ENCODE measurements around the gene PLXNA3. TPM values are rescaled to one million over a fixed set of nuclear protein-coding genes. Genes with fewer than 3 reads are reported as not detected.

Gene PLXNA3
- total and polyA plus RNA-seq, 2 experiments from 2014 or later = 13.7 to 23.3 TPM

Other genes with a start within 250 kb of the PLXNA3 start
- not detected in 2 replicates for gene OPN1MW2, start 238.5 kb upstream of the PLXNA3 start, total RNA-seq
- gene OPN1MW2, start 238.5 kb upstream of the PLXNA3 start, polyA plus RNA-seq = not detected in 2 replicates
- not detected in 2 replicates for gene OPN1MW3, start 200.7 kb upstream of the PLXNA3 start, total RNA-seq
- not detected in 2 replicates for gene OPN1MW3, start 200.7 kb upstream of the PLXNA3 start, polyA plus RNA-seq
- gene TEX28, start 163.2 kb upstream of the PLXNA3 start, total RNA-seq = not detected in 2 replicates
- not detected in 2 replicates for gene TEX28, start 163.2 kb upstream of the PLXNA3 start, polyA plus RNA-seq
- gene TKTL1, start 162.5 kb upstream of the PLXNA3 start, total RNA-seq = not detected in 2 replicates
- not detected in 2 replicates for gene TKTL1, start 162.5 kb upstream of the PLXNA3 start, polyA plus RNA-seq
- gene FLNA, start 83.6 kb upstream of the PLXNA3 start, total RNA-seq = 405 and 447 TPM in 2 replicates
- gene FLNA, start 83.6 kb upstream of the PLXNA3 start, polyA plus RNA-seq = 250 and 341 TPM in 2 replicates
- 56.9 and 66.2 TPM in 2 replicates for gene EMD, start 79.0 kb upstream of the PLXNA3 start, total RNA-seq
- 77.7 and 91.2 TPM in 2 replicates for gene EMD, start 79.0 kb upstream of the PLXNA3 start, polyA plus RNA-seq
- 2,299 and 4,006 TPM in 2 replicates for gene RPL10, start 59.9 kb upstream of the PLXNA3 start, total RNA-seq
- 1,000 and 1,150 TPM in 2 replicates for gene RPL10, start 59.9 kb upstream of the PLXNA3 start, polyA plus RNA-seq
- 34.3 and 40.4 TPM in 2 replicates for gene DNASE1L1, start 49.0 kb upstream of the PLXNA3 start, total RNA-seq
- gene DNASE1L1, start 49.0 kb upstream of the PLXNA3 start, polyA plus RNA-seq = 24.8 and 26.1 TPM in 2 replicates
- 37.4 and 52.1 TPM in 2 replicates for gene TAFAZZIN, start 46.7 kb upstream of the PLXNA3 start, total RNA-seq
- gene TAFAZZIN, start 46.7 kb upstream of the PLXNA3 start, polyA plus RNA-seq = 59.7 and 65.0 TPM in 2 replicates
- 52.4 and 71.8 TPM in 2 replicates for gene ATP6AP1, start 29.6 kb upstream of the PLXNA3 start, total RNA-seq
- gene ATP6AP1, start 29.6 kb upstream of the PLXNA3 start, polyA plus RNA-seq = 132 and 155 TPM in 2 replicates
- gene GDI1, start 21.1 kb upstream of the PLXNA3 start, total RNA-seq = 159 and 190 TPM in 2 replicates
- 131 and 144 TPM in 2 replicates for gene GDI1, start 21.1 kb upstream of the PLXNA3 start, polyA plus RNA-seq
- gene FAM50A, start 14.1 kb upstream of the PLXNA3 start, total RNA-seq = 81.8 and 86.1 TPM in 2 replicates
- 133 and 147 TPM in 2 replicates for gene FAM50A, start 14.1 kb upstream of the PLXNA3 start, polyA plus RNA-seq
- gene LAGE3, start 21.0 kb downstream of the PLXNA3 start, total RNA-seq = 71.2 and 82.7 TPM in 2 replicates
- 63.5 and 71.4 TPM in 2 replicates for gene LAGE3, start 21.0 kb downstream of the PLXNA3 start, polyA plus RNA-seq
- 65.2 and 103 TPM in 2 replicates for gene UBL4A, start 28.3 kb downstream of the PLXNA3 start, total RNA-seq
- 53.4 and 60.7 TPM in 2 replicates for gene UBL4A, start 28.3 kb downstream of the PLXNA3 start, polyA plus RNA-seq
- gene SLC10A3, start 32.3 kb downstream of the PLXNA3 start, total RNA-seq = 31.1 and 47.3 TPM in 2 replicates
- 25.9 and 29.9 TPM in 2 replicates for gene SLC10A3, start 32.3 kb downstream of the PLXNA3 start, polyA plus RNA-seq
- gene FAM3A, start 58.0 kb downstream of the PLXNA3 start, total RNA-seq = 121 and 140 TPM in 2 replicates
- 112 and 136 TPM in 2 replicates for gene FAM3A, start 58.0 kb downstream of the PLXNA3 start, polyA plus RNA-seq
- gene G6PD, start 88.6 kb downstream of the PLXNA3 start, total RNA-seq = 30.7 and 36.0 TPM in 2 replicates
- 7.7 and 9.9 TPM in 2 replicates for gene G6PD, start 88.6 kb downstream of the PLXNA3 start, polyA plus RNA-seq
- gene IKBKG, start 89.3 kb downstream of the PLXNA3 start, total RNA-seq = 15.1 and 18.7 TPM in 2 replicates
- gene IKBKG, start 89.3 kb downstream of the PLXNA3 start, polyA plus RNA-seq = 13.6 and 23.5 TPM in 2 replicates
- gene CTAG1A, start 126.9 kb downstream of the PLXNA3 start, total RNA-seq = not detected in 2 replicates
- not detected in 2 replicates for gene CTAG1A, start 126.9 kb downstream of the PLXNA3 start, polyA plus RNA-seq
- gene CTAG1B, start 161.0 kb downstream of the PLXNA3 start, total RNA-seq = not detected in 2 replicates
- gene CTAG1B, start 161.0 kb downstream of the PLXNA3 start, polyA plus RNA-seq = not detected in 2 replicates
- gene CTAG2, start 195.3 kb downstream of the PLXNA3 start, total RNA-seq = not detected in 2 replicates
- not detected in 2 replicates for gene CTAG2, start 195.3 kb downstream of the PLXNA3 start, polyA plus RNA-seq